ENCODE results near the gene CUX1.
"Not testable (repeated sequence)": the region's sequence is repeated elsewhere in the genome, so short reads cannot be mapped to it uniquely, and the experiment has no call there.

CUX1 gene

DNA sequence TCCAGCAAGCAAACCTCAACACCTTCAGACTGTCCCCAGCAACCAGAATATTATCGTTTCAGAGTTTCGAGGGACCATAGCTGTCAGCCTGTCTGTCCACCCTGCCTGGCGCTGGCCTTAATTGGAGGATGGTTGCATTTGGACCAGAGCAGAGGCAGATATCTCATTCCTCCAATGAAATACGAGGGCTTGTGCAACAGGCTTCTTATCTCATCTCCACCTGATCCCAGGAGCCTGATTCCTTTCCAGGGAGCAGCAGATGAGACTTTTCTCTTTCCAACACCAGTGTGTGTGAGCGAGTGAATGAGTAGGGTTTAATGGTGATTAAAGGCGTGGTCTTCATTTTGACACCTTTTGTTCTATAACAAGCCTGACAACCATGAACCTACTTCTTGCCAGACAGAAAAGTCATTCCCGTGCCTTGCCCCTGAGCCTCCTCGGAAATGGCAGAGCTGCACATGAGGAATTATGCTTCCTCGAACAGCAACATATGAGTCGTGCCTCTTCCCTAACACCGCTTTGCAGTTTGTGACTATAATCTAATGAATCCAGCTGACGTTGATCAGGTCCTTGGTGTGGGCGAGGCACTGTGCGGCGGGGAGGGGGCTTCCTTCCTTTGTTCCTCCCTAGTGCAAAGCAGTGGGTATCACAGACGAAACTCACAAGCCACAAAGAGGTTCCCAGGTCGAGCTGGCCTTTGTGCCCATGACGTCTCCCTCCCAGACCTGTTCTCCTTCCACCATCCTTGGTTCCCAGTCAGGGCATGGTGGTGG is 147.4 kb downstream of the CUX1 start:
- DNase-seq = no peak

DNA sequence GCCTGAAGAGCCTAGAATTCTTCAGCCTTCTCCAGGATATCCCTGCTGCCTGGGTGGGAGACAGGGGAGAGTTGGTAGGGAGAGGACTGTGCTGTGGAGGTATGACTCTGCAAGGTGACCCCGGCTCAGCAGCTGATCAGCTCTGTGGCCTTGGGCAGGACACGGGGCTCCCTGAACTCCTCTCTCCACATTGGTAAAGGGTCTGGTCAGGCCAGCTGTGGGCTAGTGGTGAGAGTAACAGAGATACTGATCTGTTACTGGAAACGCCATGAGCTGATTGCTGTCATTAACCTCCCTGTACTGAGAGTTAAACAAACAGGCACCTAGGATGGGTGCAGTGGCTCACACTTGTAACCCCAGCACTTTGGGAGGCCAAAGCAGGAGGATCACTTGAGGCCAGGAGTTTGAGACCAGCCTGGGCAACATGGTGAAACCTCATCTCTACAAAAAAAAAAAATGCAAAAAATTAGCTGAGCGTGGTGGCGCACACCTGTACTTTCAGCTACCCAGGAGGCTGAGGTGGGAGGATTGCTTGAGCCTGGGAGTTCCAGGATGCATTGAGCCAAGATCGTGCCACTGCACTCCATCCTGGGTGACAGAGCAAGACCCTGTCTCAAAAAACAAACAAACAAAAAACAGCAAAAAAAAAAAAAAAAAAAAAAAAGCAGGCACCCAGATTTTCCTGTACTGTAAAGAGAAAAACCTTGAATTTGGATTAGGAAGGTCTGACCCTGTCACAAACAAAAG is 151.5 kb downstream of the CUX1 start:
- DNase-seq = no peak

DNA sequence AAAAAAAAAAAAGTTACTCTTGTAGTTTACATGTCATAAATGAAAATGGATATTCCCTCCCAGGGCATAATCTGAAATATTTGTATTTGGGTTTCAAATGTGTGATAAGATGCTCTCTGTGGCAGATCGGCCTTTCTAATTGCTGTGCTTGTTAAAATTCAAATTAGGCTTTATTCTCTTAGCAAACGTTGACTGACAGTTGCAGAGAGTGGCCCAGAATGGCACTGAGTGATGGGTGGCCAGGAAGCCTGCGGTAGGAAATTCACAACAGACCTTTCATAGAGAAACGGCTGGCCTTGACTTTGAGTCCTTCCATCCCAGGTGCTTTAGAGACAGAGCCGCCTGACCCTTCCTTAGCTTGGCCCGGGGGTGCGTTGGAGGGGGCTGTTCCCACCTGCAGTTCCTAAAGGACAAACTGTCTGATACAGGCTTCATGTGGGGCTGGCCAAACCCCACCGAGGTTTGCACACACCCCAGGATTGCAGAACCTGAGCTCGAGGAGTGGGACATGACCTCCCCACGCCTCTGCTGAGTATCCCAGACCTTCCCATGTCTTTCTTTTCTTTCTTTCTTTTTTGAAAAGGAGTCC is 152.7 kb downstream of the CUX1 start:
- DNase-seq = no peak

DNA sequence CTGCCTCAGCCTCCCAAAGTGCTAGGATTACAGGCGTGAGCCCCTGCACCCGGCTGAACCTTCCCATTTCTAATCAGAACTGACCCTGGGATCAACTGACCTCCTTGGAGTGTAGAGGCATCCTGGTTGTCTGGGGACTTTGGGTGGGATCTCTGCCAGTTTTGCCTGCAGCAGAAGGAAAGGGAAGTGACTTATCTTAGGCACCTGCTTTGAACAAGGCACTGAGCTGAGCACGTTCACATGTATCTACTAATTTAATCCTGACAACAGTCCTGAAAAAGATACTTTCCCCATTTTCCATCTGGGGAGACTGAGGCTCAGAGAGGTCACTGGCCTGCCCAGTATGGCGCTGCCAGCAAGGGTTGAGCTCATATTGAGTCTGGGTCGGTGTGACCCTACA is 153.4 kb downstream of the CUX1 start:
- DNase-seq = no peak

DNA sequence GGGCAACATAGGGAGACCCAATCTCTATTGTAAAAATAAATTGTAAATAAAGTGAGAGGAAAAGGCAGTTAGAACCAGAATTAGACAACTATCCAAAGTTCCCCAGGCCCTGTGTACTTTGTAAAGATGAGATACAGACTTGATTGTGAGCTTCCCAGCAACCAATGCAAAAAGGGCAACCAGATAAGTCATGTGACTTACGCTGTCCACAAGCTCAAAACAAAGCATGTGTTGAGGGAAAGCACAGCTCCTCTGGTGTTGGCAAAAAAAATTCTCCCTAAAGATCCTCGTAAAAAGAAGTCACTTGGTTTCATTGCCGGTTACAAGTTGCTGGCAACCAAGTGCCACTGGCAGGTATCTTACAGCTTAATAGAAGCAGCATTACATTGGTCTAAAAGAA is 154.0 kb downstream of the CUX1 start:
- DNase-seq = no peak

GRCh38 chr7:101972627-101973026 is 155.2 kb downstream of the CUX1 start:
- no peak for DNase-seq

- no peak for DNase-seq
Observed at GRCh38 chr7:101973130-101973529, 155.7 kb downstream of the CUX1 start.

DNA sequence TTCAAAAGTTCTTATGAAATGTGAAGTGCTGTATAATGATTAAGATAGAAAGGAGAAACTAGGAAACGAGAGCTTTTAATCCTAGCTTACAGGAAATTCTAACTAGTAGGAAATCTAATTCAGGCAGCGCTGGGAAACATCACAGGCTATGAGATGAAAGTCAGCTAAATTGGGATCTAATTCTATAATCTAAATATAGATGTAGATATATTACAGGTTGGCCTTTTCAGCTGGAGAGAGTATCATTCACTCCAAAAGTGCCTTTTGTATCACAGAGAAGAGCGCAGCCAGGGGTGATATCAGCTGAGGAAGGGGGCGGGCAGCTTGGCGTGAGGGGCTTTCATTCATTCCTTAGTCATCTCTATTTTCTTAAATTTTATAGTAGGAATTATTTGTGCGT is 157.0 kb downstream of the CUX1 start:
- no peak for DNase-seq

GRCh38 chr7:101975046-101975445 is 157.6 kb downstream of the CUX1 start:
- no peak for DNase-seq

- no peak for DNase-seq
Observed at GRCh38 chr7:101976411-101976810, 159.0 kb downstream of the CUX1 start.

- no peak for DNase-seq
Observed at GRCh38 chr7:101977249-101977648, 159.8 kb downstream of the CUX1 start.

DNA sequence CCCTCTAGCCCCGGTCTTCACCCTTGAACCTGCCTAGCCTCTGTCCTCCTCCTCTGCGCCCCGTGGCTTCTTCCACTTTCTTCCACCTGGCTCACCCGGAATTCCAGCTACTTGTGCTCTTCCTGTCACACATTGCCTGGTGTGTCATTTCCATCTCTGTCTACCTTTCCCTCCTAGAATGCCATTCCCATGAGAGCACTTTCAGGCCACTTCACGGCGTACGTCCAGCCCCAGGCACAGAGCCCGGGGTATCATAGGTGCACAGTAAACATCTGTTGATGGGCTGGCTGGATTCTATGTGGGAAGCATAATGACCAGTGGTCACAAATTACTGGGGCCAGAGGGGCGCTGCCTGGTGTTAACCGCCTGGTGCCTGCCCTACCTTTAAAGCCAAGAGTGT is 161.3 kb downstream of the CUX1 start:
- no peak for DNase-seq

GRCh38 chr7:101983147-101983811 is 165.9 kb downstream of the CUX1 start:
- no peak for DNase-seq

DNA sequence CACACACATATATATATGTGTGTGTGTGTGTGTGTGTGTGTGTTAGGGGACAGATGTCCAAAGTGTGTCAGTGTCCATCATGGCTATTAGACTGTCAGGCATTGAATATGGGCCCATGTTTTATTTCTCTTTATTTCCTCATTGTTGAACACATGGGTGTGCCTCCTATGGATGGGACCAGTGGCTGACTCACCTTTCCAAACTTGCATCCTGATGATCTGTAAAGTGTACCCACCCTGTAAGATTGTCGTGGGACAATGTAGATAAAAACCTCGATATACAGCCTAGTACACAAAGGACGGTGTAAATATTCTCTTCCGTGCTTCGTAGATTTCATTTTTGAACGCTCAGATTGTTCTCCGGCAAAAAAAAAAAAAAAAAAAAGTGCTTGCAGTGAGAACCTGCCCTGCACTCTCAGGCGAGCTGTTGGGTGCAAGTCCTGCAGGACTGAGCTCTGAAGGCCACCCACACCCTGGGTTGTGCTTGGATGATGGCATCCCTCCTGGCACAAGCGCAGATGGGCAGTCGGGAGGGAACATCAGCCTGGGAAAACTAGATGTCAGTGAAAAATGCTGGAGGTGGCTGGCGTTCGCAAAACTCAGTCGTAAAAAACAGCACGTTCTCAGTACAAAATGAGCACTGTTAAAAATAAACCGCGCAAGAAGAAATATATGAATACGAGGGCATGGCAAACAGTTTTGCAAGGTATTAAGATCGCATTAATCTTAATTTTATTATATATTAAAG is 166.9 kb downstream of the CUX1 start:
- DNase-seq = no peak

- no peak for DNase-seq
Observed at GRCh38 chr7:101985057-101985902, 167.9 kb downstream of the CUX1 start.

GRCh38 chr7:101985903-101986734 is 168.7 kb downstream of the CUX1 start:
- no peak for DNase-seq

GRCh38 chr7:101987494-101987893 is 170.1 kb downstream of the CUX1 start:
- DNase-seq = no peak

- DNase-seq = not testable (repeated sequence)
Observed at GRCh38 chr7:101988060-101988459, 170.6 kb downstream of the CUX1 start.

DNA sequence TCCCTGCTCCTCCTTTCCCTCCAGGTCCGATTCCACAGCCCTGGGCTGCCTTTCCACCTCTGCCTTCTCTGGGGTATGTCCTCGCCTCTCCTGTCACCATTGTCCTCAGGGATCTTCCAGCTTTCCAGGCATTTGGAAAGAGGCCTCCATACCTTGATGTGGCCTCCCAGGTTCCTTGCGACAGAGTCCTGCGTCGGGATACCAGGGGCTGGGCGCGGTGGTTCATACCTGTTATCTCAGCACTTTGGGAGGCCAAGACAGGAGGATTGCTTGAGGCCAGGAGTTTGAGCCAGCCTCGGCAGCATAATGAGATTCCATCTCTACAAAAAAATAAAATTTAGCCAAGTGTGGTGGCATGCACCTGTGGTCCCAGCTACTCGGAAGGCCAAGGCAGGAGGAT is 171.1 kb downstream of the CUX1 start:
- no peak for DNase-seq

DNA sequence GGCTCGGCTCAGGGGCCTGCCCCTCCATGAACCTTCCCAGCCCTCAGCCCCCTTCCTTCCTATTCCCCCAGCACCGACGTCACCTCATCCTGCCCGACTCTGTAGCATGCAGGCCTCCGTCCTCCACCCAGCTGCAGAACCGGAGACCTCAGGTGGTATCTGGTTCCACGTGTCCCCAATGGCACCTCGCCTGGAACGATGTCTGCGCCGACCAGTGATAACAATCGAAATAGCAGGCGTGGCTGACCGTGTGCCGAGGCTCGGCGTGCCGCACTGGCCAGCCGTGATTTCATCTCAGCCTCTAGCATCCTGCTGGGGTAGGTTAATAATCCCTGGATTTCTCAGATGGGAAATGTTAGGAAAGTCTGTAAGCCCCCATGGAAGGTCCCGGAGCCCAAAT is 171.7 kb downstream of the CUX1 start:
- no peak for DNase-seq
